ENCODE data around the gene INCA1.
A peak's percentile ranks its signal among the peaks of the same experiment; 100 is the strongest.

INCA1 gene

GRCh38 chr17:4955091-4955490, 42.2 kb downstream of the INCA1 start:
- TF ChIP-seq, protein P1, sequence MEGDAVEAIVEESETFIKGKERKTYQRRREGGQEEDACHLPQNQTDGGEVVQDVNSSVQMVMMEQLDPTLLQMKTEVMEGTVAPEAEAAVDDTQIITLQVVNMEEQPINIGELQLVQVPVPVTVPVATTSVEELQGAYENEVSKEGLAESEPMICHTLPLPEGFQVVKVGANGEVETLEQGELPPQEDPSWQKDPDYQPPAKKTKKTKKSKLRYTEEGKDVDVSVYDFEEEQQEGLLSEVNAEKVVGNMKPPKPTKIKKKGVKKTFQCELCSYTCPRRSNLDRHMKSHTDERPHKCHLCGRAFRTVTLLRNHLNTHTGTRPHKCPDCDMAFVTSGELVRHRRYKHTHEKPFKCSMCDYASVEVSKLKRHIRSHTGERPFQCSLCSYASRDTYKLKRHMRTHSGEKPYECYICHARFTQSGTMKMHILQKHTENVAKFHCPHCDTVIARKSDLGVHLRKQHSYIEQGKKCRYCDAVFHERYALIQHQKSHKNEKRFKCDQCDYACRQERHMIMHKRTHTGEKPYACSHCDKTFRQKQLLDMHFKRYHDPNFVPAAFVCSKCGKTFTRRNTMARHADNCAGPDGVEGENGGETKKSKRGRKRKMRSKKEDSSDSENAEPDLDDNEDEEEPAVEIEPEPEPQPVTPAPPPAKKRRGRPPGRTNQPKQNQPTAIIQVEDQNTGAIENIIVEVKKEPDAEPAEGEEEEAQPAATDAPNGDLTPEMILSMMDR (IDR thresholded peaks at IDR 0.05; ENCODE audit: insufficient read depth, low read depth, low read length, missing control alignments): no peak
- DNase-seq (ENCODE audit: low read depth): no peak
- no peak overlapping the region for H3K4me3 ChIP-seq (ENCODE audit: low read length)

- H3K4me3 ChIP-seq (ENCODE audit: low read length): no peak overlapping the region
- TF ChIP-seq, protein P1 (IDR thresholded peaks at IDR 0.05; ENCODE audit: insufficient read depth, low read depth, low read length, missing control alignments): no peak
- DNase-seq (ENCODE audit: low read depth): no peak
Observed at GRCh38 chr17:4953451-4953961, 43.8 kb downstream of the INCA1 start.

DNA sequence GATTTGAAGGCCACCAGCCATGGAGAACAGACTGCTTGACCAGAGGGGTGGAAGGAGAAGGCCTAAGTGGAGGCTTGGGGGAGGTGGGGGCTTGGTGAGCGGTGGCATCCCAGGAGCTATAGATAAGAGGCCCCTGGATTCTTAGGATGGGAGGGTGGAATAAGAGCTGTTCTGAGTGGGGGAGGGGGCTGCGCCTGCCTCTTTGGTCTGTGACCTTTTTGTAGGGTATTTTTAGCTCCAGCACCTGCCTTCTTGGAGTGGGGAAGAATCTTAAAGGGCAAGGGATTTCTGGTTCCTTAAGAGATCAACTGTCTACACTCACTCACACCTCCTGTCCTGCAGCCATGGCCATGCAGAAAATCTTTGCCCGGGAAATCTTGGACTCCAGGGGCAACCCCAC, 45.8 kb downstream of the INCA1 start:
- TF ChIP-seq, protein P1 (IDR thresholded peaks at IDR 0.05; ENCODE audit: insufficient read depth, low read depth, low read length, missing control alignments): no peak
- DNase-seq (ENCODE audit: low read depth): no peak
- H3K4me3 ChIP-seq (ENCODE audit: low read length): no peak overlapping the region

- H3K4me3 ChIP-seq (ENCODE audit: low read length): peak within 1 kb of the TSS; percentile 20
- TF ChIP-seq, protein P1 (IDR thresholded peaks at IDR 0.05; ENCODE audit: insufficient read depth, low read depth, low read length, missing control alignments): no peak
- DNase-seq (ENCODE audit: low read depth): no peak
Observed at GRCh38 chr17:4950746-4951204, 46.5 kb downstream of the INCA1 start, which contains the start of gene ENO3. Gene ENO3 (plus strand): TSS chr17:4951119. CDS start chr17:4951830, 711 bp downstream.

DNA sequence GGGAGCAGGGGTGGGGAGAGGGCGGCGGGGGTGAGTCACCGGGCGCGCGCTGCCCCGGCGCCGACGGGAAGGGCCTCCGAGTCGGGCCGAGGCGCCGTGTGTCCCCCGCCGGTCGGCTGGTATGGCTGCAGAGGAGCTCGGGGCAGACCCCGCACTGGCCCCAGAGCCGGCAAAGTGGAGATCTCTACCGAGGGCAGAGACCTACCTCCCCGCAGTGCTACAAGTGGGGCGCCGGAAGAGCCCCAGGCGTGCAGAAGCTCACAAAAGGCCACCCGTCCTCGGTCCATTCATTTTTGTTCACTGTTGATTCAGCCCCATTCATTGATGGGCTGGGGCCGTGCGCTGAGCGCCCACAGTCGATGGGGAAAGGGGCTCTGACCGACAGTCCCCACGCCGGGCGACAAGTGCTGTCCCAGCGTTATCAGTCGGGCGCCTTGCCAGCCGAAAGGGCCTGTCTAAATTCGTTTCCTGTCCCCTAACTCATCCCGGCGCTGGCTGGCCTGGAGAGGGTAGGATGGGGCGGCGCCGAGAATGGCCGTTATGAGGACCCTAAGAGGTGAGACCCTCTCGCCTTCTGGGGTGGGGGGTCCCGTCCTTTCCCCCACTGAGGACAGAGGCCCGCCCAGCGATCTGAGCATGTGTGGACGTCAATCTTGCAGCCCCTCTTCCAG, 47.1 kb downstream of the INCA1 start:
- DNase-seq (ENCODE audit: low read depth): no peak
- TF ChIP-seq, protein P1 (IDR thresholded peaks at IDR 0.05; ENCODE audit: insufficient read depth, low read depth, low read length, missing control alignments): no peak
- H3K4me3 ChIP-seq (ENCODE audit: low read length): peak overlapping the region; percentile 20

GRCh38 chr17:4949321-4950074, 47.8 kb downstream of the INCA1 start:
- DNase-seq (ENCODE audit: low read depth): peak; percentile 80
- peak overlapping the region; percentile 60 for H3K4me3 ChIP-seq (ENCODE audit: low read length)
- TF ChIP-seq, protein P1 (IDR thresholded peaks at IDR 0.05; ENCODE audit: insufficient read depth, low read depth, low read length, missing control alignments): no peak
